Measurements from ENCODE around the gene CFAP300. TPM values are rescaled to one million over a fixed set of nuclear protein-coding genes. Genes with fewer than 3 reads are reported as not detected.

The CFAP300 gene
- 2.0 and 2.5 TPM in 2 replicates for total RNA-seq

GRCh38 chr11:102047305-102047924, at the start of gene CFAP300:
CFAP300 (plus strand) TSS chr11:102047437; CDS start chr11:102047471, 34 bp downstream.

GRCh38 chr11:102109896-102110760, 62.9 kb downstream of the CFAP300 start, which contains the start of gene YAP1:
YAP1 (plus strand) TSS chr11:102110447; CDS start chr11:102110849, 402 bp downstream.

Other genes with a start within 250 kb of the CFAP300 start
- 0.98 and 1.1 TPM in 2 replicates for gene CEP126, start 132.4 kb upstream of the CFAP300 start, total RNA-seq
- not detected in 2 replicates for gene ANGPTL5, start 130.9 kb upstream of the CFAP300 start, total RNA-seq
- 140 and 143 TPM in 2 replicates for gene YAP1, start 63.0 kb downstream of the CFAP300 start, total RNA-seq